A549 treated with Mapracorat at 1 μM for 4 hours (cell line): ENCODE results near the gene PM20D1. TPM values are rescaled to one million over a fixed set of nuclear protein-coding genes. Genes with fewer than 3 reads are reported as not detected.

Source experiments
- total RNA-seq: library from RNA; stranded (reverse); fragments of 200-300 nt; extraction: Qiagen RNA extraction; gene quantifications from 5 replicates; pipeline ENCODE4 v1.2.3, GENCODE V29; 2022

Gene PM20D1, protein sequence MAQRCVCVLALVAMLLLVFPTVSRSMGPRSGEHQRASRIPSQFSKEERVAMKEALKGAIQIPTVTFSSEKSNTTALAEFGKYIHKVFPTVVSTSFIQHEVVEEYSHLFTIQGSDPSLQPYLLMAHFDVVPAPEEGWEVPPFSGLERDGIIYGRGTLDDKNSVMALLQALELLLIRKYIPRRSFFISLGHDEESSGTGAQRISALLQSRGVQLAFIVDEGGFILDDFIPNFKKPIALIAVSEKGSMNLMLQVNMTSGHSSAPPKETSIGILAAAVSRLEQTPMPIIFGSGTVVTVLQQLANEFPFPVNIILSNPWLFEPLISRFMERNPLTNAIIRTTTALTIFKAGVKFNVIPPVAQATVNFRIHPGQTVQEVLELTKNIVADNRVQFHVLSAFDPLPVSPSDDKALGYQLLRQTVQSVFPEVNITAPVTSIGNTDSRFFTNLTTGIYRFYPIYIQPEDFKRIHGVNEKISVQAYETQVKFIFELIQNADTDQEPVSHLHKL
- not detected in 5 replicates for total RNA-seq

GRCh38 chr1:205849619-205850355 lies at the start of gene PM20D1:
PM20D1 (minus strand) TSS chr1:205850132; CDS start chr1:205850072, 60 bp downstream.

GRCh38 chr1:205812878-205813754 lies 36.8 kb downstream of the PM20D1 start, which contains the start of gene SLC41A1:
SLC41A1 (minus strand) TSS chr1:205813198; CDS start chr1:205810441, 2,757 bp downstream.

Other genes starting within 250 kb of the PM20D1 start
- 5.7 to 6.7 TPM (median 6.3 TPM) in 5 replicates for gene ELK4, start 218.1 kb downstream of the PM20D1 start, total RNA-seq
- 4.9 to 5.8 TPM (median 5.5 TPM) in 5 replicates for gene SLC45A3, start 169.6 kb downstream of the PM20D1 start, total RNA-seq
- 77.6 to 147 TPM (median 116 TPM) in 5 replicates for gene NUCKS1, start 100.0 kb downstream of the PM20D1 start, total RNA-seq
- 10.4 to 11.8 TPM (median 11.2 TPM) in 5 replicates for gene RAB29, start 74.7 kb downstream of the PM20D1 start, total RNA-seq
- gene SLC41A1, start 36.9 kb downstream of the PM20D1 start, total RNA-seq = 19.4 to 21.2 TPM (median 21.1 TPM) in 5 replicates
- gene SLC26A9, start 93.3 kb upstream of the PM20D1 start, total RNA-seq = 0.04 to 0.14 TPM (median 0.10 TPM) in 5 replicates
- gene RAB7B, start 153.3 kb upstream of the PM20D1 start, total RNA-seq = 0.92 to 1.7 TPM (median 0.96 TPM) in 5 replicates
- gene CTSE, start 173.8 kb upstream of the PM20D1 start, total RNA-seq = 0.12 TPM in 1 of 5 replicates, not detected in the others
- gene RHEX, start 203.0 kb upstream of the PM20D1 start, total RNA-seq = not detected in 5 replicates